ENCODE results near the gene HNRNPR.
"Not testable (repeated sequence)": the region's sequence is repeated elsewhere in the genome, so short reads cannot be mapped to it uniquely, and the experiment has no call there.

The HNRNPR gene

GRCh38 chr1:23273450-23274133 lies 70.5 kb downstream of the HNRNPR start:
- no peak overlapping the region for H3K27ac ChIP-seq (ENCODE audit: low read length)
- no peaks in the 10 kb centered on the region for H3K27me3 ChIP-seq (ENCODE audit: low read depth, low read length)
- no peak overlapping the region for H3K4me3 ChIP-seq (ENCODE audit: low read depth in 1 of 2, low read length in 2 of 2)
- no peaks in the 10 kb centered on the region for H3K36me3 ChIP-seq (ENCODE audit: control insufficient read depth in 1 of 2, insufficient read depth in 2 of 2, low read length in 2 of 2)
- no peaks in the 10 kb centered on the region for H3K9me3 ChIP-seq (ENCODE audit: control insufficient read depth in 1 of 2, low read length in 2 of 2)
- no peaks in the 10 kb centered on the region for H3K4me1 ChIP-seq (ENCODE audit: control insufficient read depth in 1 of 2, insufficient read depth in 2 of 2, low read length in 2 of 2)

- Histone ChIP-seq H3K4me1 (ENCODE audit: control insufficient read depth in 1 of 2, insufficient read depth in 2 of 2, low read length in 2 of 2) (no peaks in the 10 kb centered on the region), H3K9me3 (ENCODE audit: control insufficient read depth in 1 of 2, low read length in 2 of 2) (no peaks in the 10 kb centered on the region), H3K27me3 (ENCODE audit: low read depth, low read length) (no peaks in the 10 kb centered on the region), H3K4me3 (ENCODE audit: low read depth in 1 of 2, low read length in 2 of 2) (no peak overlapping the region), H3K36me3 (ENCODE audit: control insufficient read depth in 1 of 2, insufficient read depth in 2 of 2, low read length in 2 of 2) (no peaks in the 10 kb centered on the region), H3K27ac (ENCODE audit: low read length) (no peak overlapping the region)
These were observed 80.7 kb downstream of the HNRNPR start for GRCh38 chr1:23263380-23263887.

- not testable (repeated sequence) for H3K9me3 ChIP-seq (ENCODE audit: control insufficient read depth in 1 of 2, low read length in 2 of 2); H3K27ac ChIP-seq (ENCODE audit: low read length); H3K4me1 ChIP-seq (ENCODE audit: control insufficient read depth in 1 of 2, insufficient read depth in 2 of 2, low read length in 2 of 2); H3K4me3 ChIP-seq (ENCODE audit: low read depth in 1 of 2, low read length in 2 of 2); H3K36me3 ChIP-seq (ENCODE audit: control insufficient read depth in 1 of 2, insufficient read depth in 2 of 2, low read length in 2 of 2); H3K27me3 ChIP-seq (ENCODE audit: low read depth, low read length)
These were observed 86.0 kb downstream of the HNRNPR start for GRCh38 chr1:23258082-23258481.

- not testable (repeated sequence) for H3K9me3 ChIP-seq (ENCODE audit: control insufficient read depth in 1 of 2, low read length in 2 of 2); H3K36me3 ChIP-seq (ENCODE audit: control insufficient read depth in 1 of 2, insufficient read depth in 2 of 2, low read length in 2 of 2); H3K4me1 ChIP-seq (ENCODE audit: control insufficient read depth in 1 of 2, insufficient read depth in 2 of 2, low read length in 2 of 2); H3K4me3 ChIP-seq (ENCODE audit: low read depth in 1 of 2, low read length in 2 of 2); H3K27me3 ChIP-seq (ENCODE audit: low read depth, low read length); H3K27ac ChIP-seq (ENCODE audit: low read length)
These were observed 86.7 kb downstream of the HNRNPR start for GRCh38 chr1:23257371-23257770.
